Caki2 (cell line): ENCODE measurements around the gene MEI4. TPM values are rescaled to one million over a fixed set of nuclear protein-coding genes. Genes with fewer than 3 reads are reported as not detected.
"Not testable (repeated sequence)": the region's sequence is repeated elsewhere in the genome, so short reads cannot be mapped to it uniquely, and the experiment has no call there.

Experiments
- DNase-seq: peaks from one replicate; pipeline ENCODE4 v3.0.0-alpha.2; 2015; ENCODE audit warnings: low read depth
- in situ Hi-C: cut with HindIII; loops from 2 replicates; pipeline ENCODE4 v1.10.0; 2016; ENCODE audit warnings: low sequenced_read_pairs, low pct_unique_long_range_greater_than_20kb, mixed read lengths
- total RNA-seq: library from RNA; depleted of rRNA; stranded (reverse); fragments of >200 nt; shearing (Covaris generic); gene quantifications from 2 replicates; pipeline ENCODE4 v1.2.3, GENCODE V29; 2014; ENCODE audit warnings: low replicate concordance; rRNA removed

The MEI4 gene, protein sequence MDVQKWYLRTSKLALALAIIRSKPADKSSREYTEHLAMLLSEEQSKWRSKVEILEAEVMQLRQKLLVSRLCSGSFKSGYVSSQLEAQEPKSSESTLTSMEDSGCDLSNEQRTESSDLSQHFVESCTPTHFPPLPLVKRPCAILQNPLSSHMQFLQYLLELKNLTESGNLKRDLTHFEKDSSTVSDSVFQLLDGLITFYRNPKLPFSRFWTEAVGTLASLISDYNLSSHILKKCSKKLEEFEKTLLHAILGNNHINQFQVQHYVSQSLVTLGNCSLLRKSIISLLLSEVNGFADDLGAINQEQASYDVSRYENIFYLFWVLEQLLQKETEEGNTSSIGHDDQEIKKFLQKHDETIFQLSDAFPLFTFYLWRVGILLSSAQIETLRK
- total RNA-seq, result not detected in 2 replicates

DNA sequence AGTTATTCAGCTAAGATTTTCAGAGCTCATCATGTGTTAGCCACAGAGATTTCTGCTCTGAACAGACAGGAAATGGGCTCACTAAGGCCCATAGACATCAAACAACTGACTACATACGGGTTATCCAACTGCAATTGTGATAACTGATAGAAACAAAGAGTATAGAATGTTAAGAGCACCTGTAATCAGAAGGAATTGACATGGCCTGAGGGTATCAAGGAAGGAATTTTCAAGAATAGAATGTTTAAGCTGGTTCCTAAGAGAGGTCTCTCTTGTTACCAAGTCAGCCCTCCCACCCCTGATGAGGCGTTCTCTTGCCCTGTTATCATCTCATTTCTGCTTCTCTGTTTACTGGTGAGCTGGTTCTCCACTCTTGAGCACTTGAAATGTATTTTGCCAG, at the start of gene MEI4:
Gene MEI4 (plus strand): TSS at position 301 of the 400 bp plus-strand sequence. CDS start 37,633 bp downstream, outside the sequence.
- in situ Hi-C loops, result no loop called here
- no peak for DNase-seq

DNA sequence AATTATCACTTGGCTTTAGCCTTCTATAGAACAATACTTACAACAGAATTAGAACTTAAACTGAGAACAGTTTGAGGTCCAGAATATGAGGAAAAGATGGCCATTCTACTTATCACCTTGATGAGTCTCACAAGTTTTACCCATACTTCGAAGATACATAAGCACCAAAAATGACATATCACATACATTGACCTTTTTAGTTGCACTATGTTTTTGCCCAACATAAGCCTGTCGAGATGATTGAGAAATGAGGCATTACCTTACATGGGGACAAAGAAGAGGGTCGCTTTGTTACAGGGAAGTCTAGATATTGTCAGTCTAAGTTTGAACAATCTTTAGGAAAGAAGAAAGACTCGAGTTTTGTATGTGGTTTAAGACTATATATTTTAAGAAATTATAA, 48.4 kb upstream of the MEI4 start:
- in situ Hi-C loops, result no loop called here
- DNase-seq, result no peak

DNA sequence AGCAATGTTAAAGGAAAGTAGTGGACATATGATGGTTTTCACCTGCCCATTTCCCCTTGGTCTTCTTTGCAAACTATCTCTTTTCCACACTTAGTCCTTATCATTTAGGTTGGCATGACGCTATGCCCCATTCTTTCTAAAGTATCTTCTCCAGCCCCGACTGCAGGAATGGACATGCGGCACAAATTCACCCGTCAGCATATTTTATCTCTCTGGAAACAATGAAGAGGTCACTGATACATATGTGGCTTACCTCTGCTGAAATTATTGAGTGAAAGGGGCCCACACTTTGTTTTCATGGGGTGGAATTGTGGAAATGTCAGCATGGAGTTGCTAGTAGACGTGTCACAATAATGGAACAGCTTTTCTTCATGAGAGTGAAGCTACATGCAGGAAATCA, 45.8 kb upstream of the MEI4 start:
- in situ Hi-C loops, result no loop called here
- no peak for DNase-seq

DNA sequence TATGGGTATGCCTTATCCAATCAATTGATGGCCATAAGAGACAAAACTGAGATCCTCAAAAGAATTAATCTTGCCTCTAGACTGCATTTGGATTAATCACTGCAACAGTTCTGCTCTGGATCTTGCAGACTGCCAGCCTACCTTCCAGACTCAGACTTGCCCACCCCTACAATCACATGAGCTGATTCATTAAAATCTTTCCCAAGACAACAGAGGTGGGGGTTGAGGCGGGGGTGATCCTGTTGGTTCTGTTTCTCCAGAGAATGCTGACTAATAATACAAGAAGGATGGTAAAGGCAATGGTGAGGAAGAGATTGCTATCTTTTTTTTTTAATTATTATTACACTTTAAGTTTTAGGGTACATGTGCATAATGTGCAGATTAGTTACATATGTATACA, 43.7 kb upstream of the MEI4 start:
- in situ Hi-C loops, result no loop called here
- no peak for DNase-seq

DNA sequence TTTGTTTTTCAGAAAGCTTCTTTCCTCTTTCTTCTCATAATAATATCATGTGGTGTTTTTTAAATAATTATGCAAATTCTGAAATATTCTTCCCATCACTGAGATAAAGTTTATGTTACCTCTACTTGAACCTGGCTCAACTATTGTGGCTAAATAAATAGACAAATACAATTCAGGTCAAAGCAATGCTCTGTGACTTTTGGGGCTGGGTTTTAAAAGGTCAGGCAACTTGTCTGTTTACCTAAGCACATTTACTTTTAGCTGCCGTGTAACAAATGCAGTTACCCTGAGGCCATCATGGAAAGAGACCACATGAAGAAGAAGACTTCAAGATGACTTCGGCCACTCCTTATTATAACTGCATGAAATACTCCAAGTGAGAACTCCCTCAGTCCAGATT, 33.7 kb upstream of the MEI4 start:
- in situ Hi-C loops, result no loop called here
- DNase-seq, result no peak

DNA sequence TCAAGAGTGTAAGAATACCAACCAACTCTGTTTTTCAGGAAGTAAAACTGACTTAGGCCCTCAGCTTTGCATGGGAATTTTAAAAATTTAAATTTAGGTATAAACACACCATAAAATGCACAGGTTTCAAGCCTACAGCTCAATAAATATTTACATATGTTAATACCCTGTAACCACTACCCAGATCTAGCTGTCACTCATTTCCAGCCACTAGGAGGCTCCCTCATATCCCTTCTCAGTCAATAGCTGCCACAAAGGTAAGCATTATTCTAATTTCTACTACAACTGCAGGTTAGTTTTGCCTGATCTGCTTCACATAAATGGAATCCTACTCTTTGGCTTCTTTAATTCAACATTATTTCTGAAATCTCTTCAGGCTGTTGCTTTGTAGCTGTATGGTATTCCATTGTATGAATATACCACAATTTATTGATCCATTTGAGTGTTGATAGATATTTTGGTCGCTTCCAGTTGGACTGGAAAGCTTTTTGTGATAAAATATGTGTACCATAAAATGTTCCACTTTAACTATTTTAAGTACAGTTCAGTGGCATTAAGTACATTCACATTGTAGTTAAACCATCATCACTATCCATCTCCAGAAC, 32.5 kb upstream of the MEI4 start:
- no peak for DNase-seq
- in situ Hi-C loops, result no loop called here

DNA sequence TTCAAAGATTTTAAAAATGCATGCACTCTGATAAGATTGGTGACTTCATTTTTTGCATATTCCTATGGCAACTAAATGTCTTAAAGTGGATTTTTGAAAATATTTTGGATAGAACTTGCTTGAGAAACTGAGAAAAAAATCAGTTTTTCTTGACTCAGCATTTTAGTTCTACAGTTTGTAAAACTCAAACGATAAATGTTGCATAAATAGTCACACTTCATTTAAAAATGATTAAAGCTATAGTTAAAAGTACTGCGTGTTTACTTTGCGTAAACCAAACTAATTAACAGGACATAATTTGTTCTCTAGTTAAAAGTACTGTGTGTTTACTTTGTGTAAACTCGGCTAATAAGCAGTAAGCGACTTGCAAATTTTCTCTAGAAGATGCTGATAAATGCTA, 28.3 kb upstream of the MEI4 start:
- in situ Hi-C loops, result no loop called here
- no peak for DNase-seq

DNA sequence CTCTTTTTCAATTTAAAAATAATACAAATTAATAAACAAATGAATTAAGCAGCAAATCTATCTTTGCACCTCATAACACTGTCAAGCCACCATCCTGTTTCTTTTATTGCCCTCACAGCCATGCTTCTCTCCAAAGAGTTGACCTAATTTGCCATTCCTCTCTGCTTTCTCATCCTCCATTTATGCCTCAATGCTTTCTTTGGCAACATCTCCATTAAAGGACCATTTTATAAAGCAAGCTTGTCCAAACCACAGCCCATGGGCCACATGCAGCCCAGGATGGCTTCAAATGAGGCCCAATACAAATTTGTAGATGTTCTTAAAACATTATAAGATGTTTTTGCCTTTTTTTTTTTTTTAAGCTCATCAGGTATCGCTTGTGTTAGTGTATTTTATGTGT, 26.4 kb upstream of the MEI4 start:
- no peak for DNase-seq

DNA sequence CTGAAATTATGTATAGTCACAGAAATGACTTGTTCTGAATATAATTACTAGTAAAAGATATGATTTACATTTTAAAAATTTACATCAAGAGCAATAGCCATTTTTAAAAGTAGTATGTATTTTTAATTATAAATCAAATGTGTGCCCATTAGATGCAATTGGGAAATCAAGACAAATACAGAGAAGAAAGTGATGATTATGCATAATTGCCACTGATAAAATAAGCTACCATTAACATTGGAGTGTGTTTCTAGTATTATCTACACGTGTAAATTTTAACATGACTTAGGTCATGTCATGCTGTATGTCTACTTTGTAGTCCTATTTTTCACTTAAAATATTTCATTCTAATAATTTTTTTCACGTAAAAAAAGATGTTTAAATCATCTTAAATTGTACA, 22.8 kb upstream of the MEI4 start:
- DNase-seq, result no peak
- in situ Hi-C loops, result no loop called here

More for the DNA sequence above, 26.4 kb upstream of the MEI4 start:
- in situ Hi-C loops, result no loop called here

DNA sequence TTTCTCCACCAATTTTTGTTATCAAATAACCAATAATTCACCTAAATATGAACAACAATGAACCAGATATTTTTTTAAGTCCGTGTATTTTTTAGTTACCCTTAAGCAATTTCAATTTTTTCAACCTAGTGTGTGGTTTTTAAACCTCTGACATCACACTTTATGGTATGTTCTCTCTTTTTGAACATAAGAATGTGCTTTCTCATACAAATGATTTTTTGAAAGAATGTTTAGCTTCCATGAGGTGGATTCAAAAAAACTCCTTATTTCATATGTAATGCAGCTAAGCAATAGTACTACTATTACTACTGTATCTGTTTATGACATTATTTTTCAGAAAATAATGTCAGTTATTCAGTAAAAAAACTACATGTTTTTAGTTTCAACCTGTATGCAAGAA, 19.4 kb upstream of the MEI4 start:
- in situ Hi-C loops, result no loop called here
- no peak for DNase-seq

DNA sequence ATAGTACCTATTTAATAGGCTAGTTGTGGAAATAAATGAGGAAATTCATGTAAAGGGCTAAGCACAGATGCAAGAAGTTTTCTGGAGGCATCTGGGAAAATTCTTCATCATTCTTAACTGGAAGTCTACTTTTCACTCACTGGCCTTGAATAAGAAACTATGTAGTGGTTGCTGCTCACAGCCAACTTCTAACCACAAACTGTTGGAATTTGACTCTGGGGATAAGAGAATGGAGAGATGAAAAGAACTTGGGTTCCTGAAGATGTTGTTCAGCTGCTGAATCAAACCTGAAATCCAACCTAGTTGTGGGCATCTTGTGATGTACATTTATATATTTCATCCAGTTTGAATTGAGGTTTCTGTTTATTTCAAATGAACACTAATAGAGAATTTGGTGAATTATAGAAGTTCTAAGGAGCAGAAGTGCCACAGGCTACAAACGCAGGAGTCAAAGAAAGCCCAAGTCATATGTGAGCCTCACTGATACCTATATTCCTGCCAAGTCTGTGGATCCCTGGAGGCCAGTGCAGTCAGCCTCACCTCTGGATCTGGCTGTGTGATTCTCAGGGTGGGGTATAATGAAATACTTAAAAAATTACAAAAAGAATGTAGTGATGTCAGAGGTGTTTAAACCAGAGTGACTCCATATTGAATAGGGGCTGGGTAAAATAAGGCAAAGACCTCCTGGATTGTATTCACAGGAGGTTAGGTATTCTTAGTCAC, 18.7 kb upstream of the MEI4 start:
- no peak for DNase-seq
- in situ Hi-C loops, result no loop called here

DNA sequence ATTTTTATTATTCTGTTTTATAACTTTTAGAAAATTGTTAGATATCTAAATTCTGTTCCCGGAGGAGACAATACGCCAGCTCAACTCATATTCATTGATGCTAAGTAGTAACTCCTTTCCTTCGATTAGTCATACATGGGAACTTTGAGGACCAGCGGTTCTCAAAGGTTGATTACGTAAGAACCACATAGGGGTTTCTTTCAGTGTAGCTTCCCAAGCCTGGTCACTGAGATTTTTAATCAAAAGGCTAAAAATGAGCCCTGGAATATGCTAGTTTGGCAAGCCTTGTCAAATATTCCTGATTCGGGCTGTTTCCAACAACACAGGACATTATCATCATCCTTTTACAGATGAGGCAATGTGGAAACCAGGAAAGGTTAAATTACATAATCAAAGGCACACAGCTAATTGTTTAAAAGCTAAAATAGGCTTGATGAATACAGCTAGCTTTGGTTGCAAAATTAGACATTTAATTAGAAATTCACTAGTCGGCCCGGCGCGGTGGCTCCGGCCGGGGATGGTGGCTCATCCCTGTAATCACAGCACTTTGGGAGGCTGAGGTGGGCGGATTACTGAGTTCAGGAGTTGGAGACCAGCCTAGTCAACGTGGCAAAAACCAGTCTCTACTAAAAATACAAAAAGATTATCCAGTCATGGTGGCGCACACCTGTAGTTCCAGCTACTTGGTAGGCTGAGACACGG, 14.6 kb upstream of the MEI4 start:
- DNase-seq, result no peak
- in situ Hi-C loops, result no loop called here

DNA sequence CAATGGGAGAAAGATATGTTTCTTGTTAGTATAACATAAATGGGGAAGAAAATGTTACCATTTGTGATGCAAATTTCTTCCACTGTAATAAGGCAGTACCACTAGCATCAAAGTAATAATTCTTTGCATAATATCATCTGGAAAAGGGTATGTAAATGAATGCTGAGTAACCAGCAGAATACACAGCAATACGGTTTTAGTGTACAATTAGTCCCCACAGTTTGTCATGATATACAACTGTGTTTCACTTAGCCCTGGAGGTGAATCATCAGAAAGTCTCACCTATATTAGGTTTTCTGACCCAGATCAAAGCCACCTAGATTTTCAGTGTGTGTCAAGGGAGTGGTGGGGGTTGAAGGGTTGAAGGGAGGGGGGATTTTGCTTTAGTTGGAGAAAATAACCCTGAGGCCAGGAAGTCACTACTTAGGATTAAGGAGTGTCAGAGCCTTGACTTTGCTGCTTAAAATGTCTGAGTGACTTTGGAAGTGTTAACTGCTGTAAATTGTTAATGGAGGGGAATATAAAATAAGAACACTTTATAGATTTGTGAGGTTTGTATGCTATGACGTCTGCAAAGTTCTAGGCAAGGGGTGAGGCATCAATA, 8.6 kb upstream of the MEI4 start:
- in situ Hi-C loops, result no loop called here
- no peak for DNase-seq

DNA sequence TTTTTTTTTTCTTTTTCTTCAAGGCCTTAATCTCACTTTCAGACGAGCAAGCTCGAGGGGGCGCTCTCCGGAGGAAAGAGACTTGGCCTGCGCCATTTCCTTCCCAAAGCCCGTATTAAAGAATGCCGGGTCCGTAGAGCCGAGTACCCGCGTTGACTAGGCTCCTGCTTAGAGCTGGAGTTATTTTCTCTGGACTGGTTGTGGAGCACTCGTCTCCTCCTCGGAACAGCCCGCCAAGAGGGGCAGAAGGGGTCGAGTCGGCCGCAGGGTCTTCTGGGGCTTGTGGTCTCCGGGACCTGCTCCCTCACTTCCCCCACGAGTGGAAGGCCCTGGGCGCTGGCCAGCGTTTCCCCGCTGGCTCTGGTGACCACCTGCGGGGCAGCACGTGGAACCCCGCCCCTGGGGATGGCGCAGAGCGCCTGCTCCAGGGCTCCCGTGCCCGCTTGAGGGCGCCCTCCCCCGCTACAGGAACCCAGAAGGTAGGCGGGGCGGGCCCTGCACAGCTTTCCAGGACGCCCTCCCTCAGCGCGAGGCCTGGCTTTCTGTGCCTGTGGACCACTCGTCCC, 2.7 kb upstream of the MEI4 start:
- peak; percentile 57 for DNase-seq
- in situ Hi-C loops, result no loop called here

DNA sequence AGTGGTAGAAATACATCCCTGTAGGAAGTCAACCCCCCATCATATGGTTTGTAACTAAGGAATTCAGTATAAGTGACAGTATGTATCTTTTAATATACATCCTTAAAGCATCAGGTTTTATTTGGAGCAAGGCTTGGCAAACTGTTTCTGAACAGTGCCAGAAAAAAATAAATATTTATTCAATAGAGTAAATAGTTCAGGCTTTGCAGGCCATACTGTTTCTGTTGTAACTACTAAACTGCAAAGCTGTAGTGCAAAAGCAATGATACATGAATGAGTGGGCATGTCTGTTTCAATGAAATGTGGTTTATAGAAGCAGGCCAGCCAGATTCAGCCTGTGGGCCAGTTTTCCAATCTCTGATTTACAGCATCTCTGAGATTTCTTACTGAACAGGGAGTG, 977 bp downstream of the MEI4 start:
- DNase-seq, result no peak
- in situ Hi-C loops, result no loop called here

DNA sequence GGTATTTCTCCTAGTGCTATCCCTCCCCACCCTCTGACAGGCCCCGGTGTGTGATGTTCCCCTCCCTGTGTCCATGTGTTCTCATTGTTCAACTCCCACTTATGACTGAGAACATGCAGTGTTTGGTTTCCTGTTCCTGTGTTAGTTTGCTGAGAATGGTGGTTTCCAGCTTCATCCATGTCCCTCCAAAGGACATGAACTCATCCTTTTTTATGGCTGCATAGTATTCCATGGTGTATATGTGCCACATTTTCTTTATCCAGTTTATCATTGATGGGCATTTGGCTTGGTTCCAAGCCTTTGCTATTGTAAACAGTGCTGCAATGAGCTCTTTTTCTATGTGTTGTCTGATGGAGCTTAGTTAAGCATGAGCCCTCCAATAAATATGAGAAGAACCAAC, 2.2 kb downstream of the MEI4 start:
- DNase-seq, in situ Hi-C loops: not testable (repeated sequence)

DNA sequence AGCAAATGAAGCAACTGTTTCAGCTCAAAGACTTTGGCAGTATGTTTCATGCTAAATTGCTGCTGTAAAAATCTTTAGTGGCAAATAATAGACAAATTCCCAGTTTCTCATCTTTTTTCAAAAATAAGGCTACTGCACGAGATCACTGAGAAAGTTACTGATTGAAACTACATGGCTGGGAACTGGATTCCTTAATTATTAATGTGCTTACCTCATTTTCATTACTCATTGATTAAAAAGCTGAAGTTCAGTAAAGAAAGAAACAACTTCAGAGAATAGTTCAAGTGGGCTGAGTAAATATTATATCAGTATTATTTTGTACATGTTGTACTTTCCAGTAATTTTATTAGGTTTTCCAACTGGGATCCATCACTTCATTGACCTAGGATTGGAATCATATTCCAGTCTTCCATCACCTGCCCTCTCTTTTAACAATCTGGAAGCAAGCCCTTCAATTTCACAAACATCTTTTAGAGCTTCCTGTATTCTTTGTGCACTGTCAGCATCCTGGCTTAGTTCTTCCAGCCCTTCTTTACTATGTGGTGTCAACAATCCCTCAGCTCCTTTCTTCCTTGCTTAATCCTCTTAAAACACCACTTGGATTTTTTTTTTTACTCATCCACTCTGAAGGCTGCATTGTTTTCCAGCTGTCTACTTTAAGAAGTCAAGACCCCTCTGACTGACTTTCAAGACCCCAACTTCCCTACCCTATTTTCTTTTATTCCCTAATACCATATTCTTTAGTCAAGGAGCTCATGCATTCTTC, 4.3 kb downstream of the MEI4 start:
- no peak for DNase-seq
- in situ Hi-C loops, result no loop called here
